Suprapubic skin (tissue), 3 donors: Measurements from ENCODE around the gene FUZ.

Source experiments
- CTCF ChIP-seq, 2 donors: fragments of 200-600 bp in 1 of 2; fragments of 450-650 bp in 1 of 2; sonication (generic) in 1 of 2; IDR thresholded peaks; one replicate each; pipeline ENCODE4 v1.5.1; 2016 to 2019; ENCODE audit warnings: antibody characterized with exemption in 2 of 2, mild to moderate bottlenecking in 1 of 2, moderate library complexity in 1 of 2
- POLR2A ChIP-seq, 2 donors: fragments of 450-650 bp; IDR thresholded peaks; one replicate each; pipeline ENCODE4 v1.6.1; 2017; ENCODE audit warnings: antibody characterized with exemption in 2 of 2, mild to moderate bottlenecking in 2 of 2, moderate library complexity in 2 of 2

- TF ChIP-seq CTCF (IDR thresholded peaks at IDR 0.05) (no peak), POLR2A (IDR thresholded peaks at IDR 0.05) (no peak)
Measured at GRCh38 chr19:49839713-49840112, 26.6 kb upstream of the FUZ start.
